SK-N-SH (cell line): ENCODE measurements around the gene PTGDS. TPM values are rescaled to one million over a fixed set of nuclear protein-coding genes. Genes with fewer than 3 reads are reported as not detected.

Experiments used
- CTCF ChIA-PET: fragments of 300-600, 350-600 bp; formaldehyde crosslinking; extraction: SDS; loops from one replicate; lab custom pipeline; 2021; lab: Yijun Ruan, JAX
- POLR2A ChIA-PET: fragments of 350-600 bp; sonication (Branson Sonifier 250); formaldehyde crosslinking; extraction: SDS; loops from one replicate; lab custom pipeline; 2020; ENCODE audit warnings: antibody characterized with exemption, inconsistent platforms; lab: Yijun Ruan, JAX
- DNase-seq: peaks from one replicate; pipeline ENCODE4 v3.0.0; 2012
- H2AFZ ChIP-seq: fragments of 200-600 bp; sonication (generic); 2 replicates; pipeline ENCODE4 v1.8.1; 2016; ENCODE audit warnings: antibody characterized with exemption, mild to moderate bottlenecking, low read depth
- H3F3A ChIP-seq: fragments of 200-600 bp; sonication (generic); replicated peaks from 2 replicates; pipeline ENCODE3; 2016; ENCODE audit warnings: antibody characterized with exemption, mild to moderate bottlenecking; ENCODE audit not compliant: insufficient read depth
- H3K27ac ChIP-seq, 2 experiments: fragments of 200-500 bp in 1 of 2; fragments of 200-600 bp in 1 of 2; sonication (Bioruptor generic) in 1 of 2; sonication (generic), shearing (Covaris generic) in 1 of 2; 2 replicates each; pipeline versions ENCODE4 v1.5.1 to v1.6.1; 2014 to 2016; ENCODE audit warnings: low read depth in 2 of 2, inconsistent platforms in 1 of 2, low read length in 1 of 2, mild to moderate bottlenecking in 1 of 2, mixed read lengths in 1 of 2
- H3K27me3 ChIP-seq: fragments of 200-600 bp; sonication (generic), shearing (Covaris generic); 2 replicates; pipeline ENCODE4 v1.6.1; 2016; ENCODE audit warnings: mixed run types; ENCODE audit not compliant: insufficient read depth
- H3K36me3 ChIP-seq, 2 experiments: fragments of 200-500 bp in 1 of 2; fragments of 200-600 bp in 1 of 2; sonication (Bioruptor generic) in 1 of 2; sonication (generic) in 1 of 2; replicated peaks in 1 of 2; 2 replicates each; pipeline versions ENCODE3 to v1.5.1; 2014 to 2016; ENCODE audit warnings: low read length in 1 of 2, mild to moderate bottlenecking in 1 of 2; ENCODE audit not compliant: insufficient read depth in 2 of 2, control insufficient read depth in 1 of 2
- H3K4me1 ChIP-seq, 2 experiments: fragments of 200-500 bp in 1 of 2; fragments of 200-600 bp in 1 of 2; sonication (Bioruptor generic) in 1 of 2; sonication (generic), shearing (Covaris generic) in 1 of 2; 2 replicates each; pipeline versions ENCODE4 v1.5.1 to v1.6.1; 2014 to 2016; ENCODE audit warnings: low read depth in 1 of 2, low read length in 1 of 2, mixed run types in 1 of 2; ENCODE audit not compliant: insufficient read depth in 2 of 2, control insufficient read depth in 1 of 2
- H3K4me2 ChIP-seq: fragments of 200-600 bp; sonication (generic), shearing (Covaris generic); 2 replicates; pipeline ENCODE4 v1.6.1; 2017; ENCODE audit warnings: mixed run types
- H3K4me3 ChIP-seq, 2 experiments: fragments of 200-500 bp in 1 of 2; fragments of 200-600 bp in 1 of 2; sonication (Bioruptor generic) in 1 of 2; sonication (generic), shearing (Covaris generic) in 1 of 2; 2 replicates each; pipeline versions ENCODE4 v1.5.1 to v1.8.1; 2014 to 2016; ENCODE audit warnings: low read depth in 2 of 2, inconsistent platforms in 1 of 2, low read length in 1 of 2, mild to moderate bottlenecking in 1 of 2, mixed read lengths in 1 of 2, moderate library complexity in 1 of 2
- H3K79me2 ChIP-seq: fragments of 200-600 bp; sonication (generic); 2 replicates; pipeline ENCODE4 v1.8.1; 2017; ENCODE audit warnings: mild to moderate bottlenecking; ENCODE audit not compliant: insufficient read depth
- H3K9ac ChIP-seq: fragments of 200-600 bp; sonication (generic); 2 replicates; pipeline ENCODE4 v1.6.1; 2017; ENCODE audit warnings: mixed run types
- H3K9me2 ChIP-seq: fragments of 200-600 bp; sonication (generic); 2 replicates; pipeline ENCODE4 v1.6.1; 2017; ENCODE audit warnings: mixed run types
- H3K9me3 ChIP-seq: fragments of 200-600 bp; sonication (generic); 2 replicates; pipeline ENCODE4 v1.6.1; 2017; ENCODE audit warnings: mixed run types, mild to moderate bottlenecking, moderate library complexity
- H4K20me1 ChIP-seq: fragments of 200-600 bp; sonication (generic); 2 replicates; pipeline ENCODE4 v1.6.1; 2017; ENCODE audit warnings: mild to moderate bottlenecking, mixed run types; ENCODE audit not compliant: insufficient read depth
- CHD2 ChIP-seq: fragments of 150-350 bp; IDR thresholded peaks from 2 replicates; pipeline ENCODE4 v1.6.1; 2018; ENCODE audit warnings: low read length; ENCODE audit not compliant: partially characterized antibody
- FOSL2 ChIP-seq: IDR thresholded peaks from 2 replicates; pipeline ENCODE4 v1.4.0; 2012; ENCODE audit warnings: low read depth, mild to moderate bottlenecking, moderate library complexity, borderline replicate concordance
- NRF1 ChIP-seq: IDR thresholded peaks from 2 replicates; pipeline ENCODE4 v1.6.1; 2012; ENCODE audit warnings: low read depth, mild to moderate bottlenecking, low read length
- POLR2AphosphoS5 ChIP-seq: IDR thresholded peaks from 2 replicates; pipeline ENCODE4 v1.6.1; 2012; ENCODE audit warnings: low read depth, low read length
- RAD21 ChIP-seq: IDR thresholded peaks from 2 replicates; pipeline ENCODE4 v1.6.1; 2012; ENCODE audit warnings: mild to moderate bottlenecking, low read length
- RCOR1 ChIP-seq: fragments of 150-350 bp; IDR thresholded peaks from 2 replicates; pipeline ENCODE4 v1.6.1; 2017; ENCODE audit warnings: antibody characterized with exemption, low read length
- WGBS: methylation state at CpG from one replicate; pipeline ENCODE4 v1.1.6; 2017; ENCODE audit warnings: low lambda C conversion rate; 5-methylcytosine and 5-hydroxymethylcytosine counted together
- polyA plus RNA-seq, 3 experiments: library from polyadenylated mRNA; depleted of rRNA; stranded (reverse); fragments of >200 nt; gene quantifications; 2 replicates each; pipeline ENCODE4 v1.2.3, GENCODE V29; 2012
- TF ChIP-seq, protein P1 (sequence below): fragments of 150-350 bp; IDR thresholded peaks from 2 replicates; pipeline ENCODE4 v1.6.1; 2017; ENCODE audit warnings: antibody characterized with exemption, low read length, low read depth, borderline replicate concordance
- TF ChIP-seq, protein P2 (sequence below): IDR thresholded peaks from 2 replicates; pipeline ENCODE4 v1.4.0; 2012; ENCODE audit warnings: low read depth, borderline replicate concordance
- TF ChIP-seq, protein P3 (sequence below): IDR thresholded peaks from 2 replicates; pipeline ENCODE4 v1.4.0; 2012; ENCODE audit warnings: low read depth
- TF ChIP-seq, protein P4 (sequence below): fragments of 150-350 bp; IDR thresholded peaks from 2 replicates; pipeline ENCODE4 v1.6.1; 2016; ENCODE audit warnings: mild to moderate bottlenecking, low read depth, low read length

The PTGDS gene
- polyA plus RNA-seq, 1 of the 3 experiments (the other 2 are of a cell fraction), result not detected

DNA sequence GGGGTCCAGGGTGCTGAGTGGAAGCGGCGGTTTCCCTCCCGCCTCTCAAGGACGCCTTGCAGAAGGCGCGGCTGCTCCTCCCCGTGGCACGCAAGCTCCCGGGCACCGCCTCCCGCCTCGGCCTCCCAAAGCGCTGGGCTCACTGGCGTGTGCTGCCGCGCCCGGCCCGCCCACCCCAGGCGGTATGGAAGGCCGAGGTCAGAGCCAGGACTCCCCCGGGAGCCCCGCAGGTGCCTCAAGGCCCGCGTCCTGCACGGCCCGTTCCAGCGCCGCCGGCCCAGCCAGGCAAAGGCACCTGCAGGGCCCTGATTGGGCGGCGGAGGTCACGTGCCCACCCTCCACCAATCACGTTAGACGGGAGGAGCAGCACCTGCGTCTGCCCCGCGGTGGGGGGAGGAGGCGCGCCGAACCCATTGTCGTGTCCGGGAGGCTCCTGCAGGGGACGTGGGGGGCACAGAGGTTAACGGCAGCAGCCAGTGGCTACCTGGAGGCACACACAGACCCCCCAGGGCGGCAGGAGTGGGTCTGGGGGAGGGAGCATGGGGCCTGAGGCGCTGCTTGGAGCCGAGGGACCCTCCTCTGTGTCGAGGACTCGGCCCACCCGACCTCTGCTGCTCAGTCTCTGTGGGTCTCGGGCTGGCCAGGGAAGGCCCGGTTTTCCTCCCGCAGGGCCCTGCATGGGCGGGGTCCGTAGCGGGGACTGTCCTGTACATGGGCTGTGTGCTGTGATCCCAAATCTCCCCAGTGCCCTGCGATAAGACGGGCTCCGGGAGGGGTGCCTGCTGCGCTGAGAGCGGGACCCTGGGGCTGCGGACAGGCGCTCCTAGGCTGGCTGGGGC lies 27.3 kb upstream of the PTGDS start:
- Histone ChIP-seq H3K4me3 (peak overlapping the region; percentile 62 to 67), H3K4me2 (peak overlapping the region; percentile 97), H2AFZ (peak overlapping the region; percentile 88), H3K27ac (peak overlapping the region in 1 of 2 experiments; percentile 94; a peak in 2 of 4 replicates), H4K20me1 (no peaks in the 10 kb centered on the region), H3F3A (no peaks in the 10 kb centered on the region), H3K36me3 (no peaks in the 10 kb centered on the region), H3K27me3 (no peaks in the 10 kb centered on the region), H3K79me2 (no peaks in the 10 kb centered on the region), H3K9ac (peak overlapping the region; percentile 48; the same call in 1 of the 2 replicates), H3K4me1 (peaks cover 0 to 30% of the 10 kb centered on the region in 2 experiments; a peak in 2 of 4 replicates), H3K9me3 (no peaks in the 10 kb centered on the region), H3K9me2 (no peaks in the 10 kb centered on the region)
- 27% methylated on average over 7 of the region's 63 CpGs for WGBS
- DNase-seq, result peak; percentile 100
- ChIA-PET POLR2A (interaction anchor here (0.6 to 1.8 kb wide), 4 partner anchors 23 to 292 kb away, joined by 3 to 7 read pairs (median 4); no protein-coding TSS in a partner anchor), CTCF (interaction anchor here (0.6 to 13.2 kb wide), 8 partner anchors 10 to 188 kb away, joined by 3 to 350 read pairs (median 4); partner anchors contain the start of genes ABCA2, FUT7 and NPDC1)
- TF ChIP-seq POLR2AphosphoS5, result peak; percentile 71
- 0 out of 2 replicates have a peak, but pooled peaks have one; percentile 7 for TF ChIP-seq NRF1
- TF ChIP-seq, protein P1, sequence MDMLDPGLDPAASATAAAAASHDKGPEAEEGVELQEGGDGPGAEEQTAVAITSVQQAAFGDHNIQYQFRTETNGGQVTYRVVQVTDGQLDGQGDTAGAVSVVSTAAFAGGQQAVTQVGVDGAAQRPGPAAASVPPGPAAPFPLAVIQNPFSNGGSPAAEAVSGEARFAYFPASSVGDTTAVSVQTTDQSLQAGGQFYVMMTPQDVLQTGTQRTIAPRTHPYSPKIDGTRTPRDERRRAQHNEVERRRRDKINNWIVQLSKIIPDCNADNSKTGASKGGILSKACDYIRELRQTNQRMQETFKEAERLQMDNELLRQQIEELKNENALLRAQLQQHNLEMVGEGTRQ, result peak; percentile 90
- TF ChIP-seq, protein P2, sequence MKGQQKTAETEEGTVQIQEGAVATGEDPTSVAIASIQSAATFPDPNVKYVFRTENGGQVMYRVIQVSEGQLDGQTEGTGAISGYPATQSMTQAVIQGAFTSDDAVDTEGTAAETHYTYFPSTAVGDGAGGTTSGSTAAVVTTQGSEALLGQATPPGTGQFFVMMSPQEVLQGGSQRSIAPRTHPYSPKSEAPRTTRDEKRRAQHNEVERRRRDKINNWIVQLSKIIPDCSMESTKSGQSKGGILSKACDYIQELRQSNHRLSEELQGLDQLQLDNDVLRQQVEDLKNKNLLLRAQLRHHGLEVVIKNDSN, result peak; percentile 99
- TF ChIP-seq RAD21, result no peak
- peak; percentile 34 for TF ChIP-seq RCOR1
- TF ChIP-seq, protein P3, sequence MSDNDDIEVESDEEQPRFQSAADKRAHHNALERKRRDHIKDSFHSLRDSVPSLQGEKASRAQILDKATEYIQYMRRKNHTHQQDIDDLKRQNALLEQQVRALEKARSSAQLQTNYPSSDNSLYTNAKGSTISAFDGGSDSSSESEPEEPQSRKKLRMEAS, result 0 out of 2 replicates have a peak, but pooled peaks have one; percentile 24
- TF ChIP-seq, protein P4, sequence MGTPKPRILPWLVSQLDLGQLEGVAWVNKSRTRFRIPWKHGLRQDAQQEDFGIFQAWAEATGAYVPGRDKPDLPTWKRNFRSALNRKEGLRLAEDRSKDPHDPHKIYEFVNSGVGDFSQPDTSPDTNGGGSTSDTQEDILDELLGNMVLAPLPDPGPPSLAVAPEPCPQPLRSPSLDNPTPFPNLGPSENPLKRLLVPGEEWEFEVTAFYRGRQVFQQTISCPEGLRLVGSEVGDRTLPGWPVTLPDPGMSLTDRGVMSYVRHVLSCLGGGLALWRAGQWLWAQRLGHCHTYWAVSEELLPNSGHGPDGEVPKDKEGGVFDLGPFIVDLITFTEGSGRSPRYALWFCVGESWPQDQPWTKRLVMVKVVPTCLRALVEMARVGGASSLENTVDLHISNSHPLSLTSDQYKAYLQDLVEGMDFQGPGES, result peak; percentile 76; the same call in 1 of the 2 replicates
- no peak for TF ChIP-seq FOSL2
- peak; percentile 84 for TF ChIP-seq CHD2
